GM21528 (cell line): Measurements from ENCODE around the gene CDK5RAP2.

Source experiments
- ATAC-seq: cut with Tn5 transposase; IDR thresholded peaks from one replicate; pipeline ENCODE4 v1.9.1; 2021; ENCODE audit warnings: mild to moderate bottlenecking, moderate library complexity; ENCODE audit not compliant: unreplicated experiment, low FRiP score

Gene CDK5RAP2

DNA sequence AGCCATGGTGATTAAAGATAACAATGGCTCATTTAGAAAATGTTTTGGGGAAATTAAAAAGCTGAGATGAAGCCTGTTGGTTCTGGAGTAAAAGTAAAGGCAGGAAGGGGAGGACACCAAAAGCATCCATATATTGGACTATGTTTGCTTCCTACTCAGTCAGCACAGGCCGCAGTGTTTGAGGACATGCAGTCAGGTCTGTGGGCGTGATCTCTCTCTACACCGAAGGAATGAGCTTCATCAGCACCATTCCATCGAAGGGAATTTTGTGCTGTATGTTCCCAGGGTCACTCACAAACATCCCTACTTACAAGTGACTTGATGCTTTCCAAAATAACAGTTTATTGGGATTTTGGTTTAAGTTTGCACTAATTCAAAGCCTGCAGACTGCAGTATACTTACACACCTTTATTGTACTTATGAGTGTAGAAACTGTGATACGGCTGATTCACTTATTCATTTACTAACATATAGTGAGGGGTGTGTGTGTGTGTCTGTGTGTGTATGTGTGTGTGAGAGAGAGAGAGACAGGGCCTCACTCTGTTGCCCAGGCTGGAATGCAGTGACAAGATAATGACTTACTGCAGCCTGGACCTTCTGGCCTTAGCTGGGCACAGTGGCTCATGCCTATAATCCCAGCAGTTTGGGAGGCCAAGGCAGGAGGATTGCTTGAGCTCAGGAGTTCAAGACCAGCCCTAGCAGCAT, 13.4 kb upstream of the CDK5RAP2 start:
- no peak for ATAC-seq

- no peak for ATAC-seq
These were observed 12.2 kb upstream of the CDK5RAP2 start for GRCh38 chr9:120592210-120592609.

GRCh38 chr9:120587328-120587727, 7.4 kb upstream of the CDK5RAP2 start:
- no peak for ATAC-seq

DNA sequence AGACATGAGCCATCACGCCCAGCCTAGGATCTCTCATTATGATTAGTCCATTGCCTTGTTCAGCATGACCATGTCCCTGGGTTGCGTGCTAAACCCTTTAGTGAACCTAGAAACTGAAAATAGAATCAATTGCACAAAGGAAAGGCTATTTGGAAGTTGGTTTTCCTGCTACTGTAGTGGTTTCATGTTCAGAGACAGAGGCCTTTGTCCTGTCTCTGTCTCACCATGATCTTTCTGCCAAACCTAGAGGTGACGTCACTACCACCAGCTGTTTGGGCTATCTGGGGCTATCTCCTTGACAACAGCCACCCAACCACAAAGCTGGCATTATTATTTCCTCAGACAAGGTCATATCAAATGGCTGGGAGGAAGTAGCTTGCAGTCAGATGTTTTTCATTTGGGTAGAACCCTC, 4.0 kb upstream of the CDK5RAP2 start:
- no peak for ATAC-seq

DNA sequence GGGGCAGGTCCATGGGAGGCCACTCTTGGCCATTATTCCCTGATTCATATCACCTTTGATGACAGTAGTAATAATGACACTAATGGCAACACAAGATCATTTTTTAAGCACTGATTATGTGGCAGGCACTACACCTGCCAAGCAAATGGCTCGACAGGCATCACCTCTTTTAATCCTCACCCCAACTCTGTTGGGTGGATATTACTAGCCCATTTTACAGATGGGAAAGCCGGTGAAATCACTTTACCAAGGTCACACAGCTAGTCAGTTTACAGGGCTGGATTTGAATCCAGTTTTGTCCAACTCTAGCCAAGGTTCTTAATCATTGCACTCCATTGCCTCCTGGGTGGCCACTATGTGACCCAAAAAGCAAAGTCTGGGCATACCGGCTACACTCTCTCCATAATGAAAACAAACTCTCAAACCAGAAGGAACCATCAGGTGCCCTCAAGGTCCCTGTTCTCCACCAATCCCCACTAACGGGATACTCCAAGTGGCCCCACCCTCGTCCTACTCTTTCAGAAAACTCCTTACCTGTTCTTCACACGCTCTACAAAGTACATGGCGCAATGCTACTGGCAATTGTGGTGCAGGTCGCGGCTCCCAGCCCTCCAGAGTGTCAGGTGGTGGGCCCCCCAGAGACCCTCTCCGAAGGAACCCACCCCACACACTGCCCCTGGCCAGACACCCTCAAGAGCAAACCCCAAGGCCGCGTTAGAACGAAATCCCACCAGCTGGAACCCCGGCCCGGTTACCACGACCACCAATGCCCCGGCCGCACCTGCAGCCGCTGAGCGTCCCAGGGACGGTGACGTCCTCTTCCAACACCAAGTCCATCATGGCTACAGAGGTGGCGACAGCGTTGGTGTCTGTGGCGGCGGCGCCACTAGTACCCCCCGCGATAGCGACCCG, 572 bp downstream of the CDK5RAP2 start:
- ATAC-seq, result no peak

GRCh38 chr9:120574473-120574872, 5.5 kb downstream of the CDK5RAP2 start:
- ATAC-seq, result no peak

- ATAC-seq, result no peak
These were observed 7.5 kb downstream of the CDK5RAP2 start for GRCh38 chr9:120572472-120572871.

- no peak for ATAC-seq
These were observed 8.3 kb downstream of the CDK5RAP2 start for GRCh38 chr9:120571443-120572257.

DNA sequence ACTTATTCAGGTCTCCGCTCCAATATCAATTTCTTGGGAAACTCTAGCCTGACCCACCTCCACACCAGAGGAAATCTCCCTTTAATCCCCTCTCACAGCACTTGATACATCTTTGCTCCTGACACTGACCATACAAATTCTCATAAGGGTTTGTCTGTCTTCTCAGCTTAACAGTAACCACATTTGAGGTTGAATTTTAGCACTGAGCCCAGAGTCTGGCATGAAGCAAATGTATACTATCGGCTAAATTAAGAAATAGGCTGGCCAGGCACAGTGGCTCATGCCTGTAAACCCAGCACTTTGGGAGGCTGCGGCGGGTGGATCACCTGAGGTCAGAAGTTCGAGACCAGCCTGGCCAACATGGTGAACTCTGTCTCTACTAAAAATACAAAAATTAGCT, 9.7 kb downstream of the CDK5RAP2 start:
- no peak for ATAC-seq

GRCh38 chr9:120569556-120569955, 10.4 kb downstream of the CDK5RAP2 start:
- ATAC-seq, result no peak

DNA sequence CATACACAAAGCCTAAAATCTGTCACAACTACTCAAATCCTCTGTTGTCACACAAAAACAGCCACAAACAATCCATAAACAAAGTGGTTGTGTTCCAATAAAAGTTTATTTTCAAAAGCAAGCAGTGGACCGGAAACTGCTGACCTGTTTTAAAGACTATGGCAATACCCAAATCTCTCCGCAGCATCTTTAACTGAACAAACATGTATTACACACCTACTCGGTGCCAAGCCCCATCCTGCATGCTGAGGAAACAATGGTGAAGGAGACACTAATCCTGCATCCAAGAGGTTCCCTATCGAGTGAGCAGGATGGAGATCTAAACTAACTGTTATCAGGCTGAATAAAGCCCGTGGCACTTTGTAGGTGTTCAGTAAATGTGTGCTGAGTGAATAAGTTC, 11.2 kb downstream of the CDK5RAP2 start:
- ATAC-seq, result no peak

GRCh38 chr9:120567874-120568273, 12.1 kb downstream of the CDK5RAP2 start:
- no peak for ATAC-seq

DNA sequence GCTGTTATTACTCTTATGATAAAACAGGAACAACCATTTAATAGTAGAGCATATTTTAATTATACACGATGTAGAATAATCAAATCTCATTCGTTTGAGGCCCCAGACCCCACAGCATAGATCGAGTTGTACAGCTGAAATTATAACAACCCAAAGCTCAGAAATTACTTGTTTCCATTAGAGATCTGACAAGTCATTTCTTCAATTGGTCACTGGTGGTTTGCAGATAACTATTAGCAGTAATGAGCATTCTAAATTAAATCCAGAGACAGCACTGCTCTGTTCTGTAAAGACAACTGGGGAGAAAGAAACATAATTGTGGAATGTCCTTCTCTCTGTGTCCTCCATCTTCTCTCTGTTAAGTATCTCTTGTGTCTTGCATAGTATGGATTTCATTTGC, 12.9 kb downstream of the CDK5RAP2 start:
- no peak for ATAC-seq

GRCh38 chr9:120564589-120564988, 15.4 kb downstream of the CDK5RAP2 start:
- no peak for ATAC-seq

- ATAC-seq, result no peak
These were observed 17.0 kb downstream of the CDK5RAP2 start for GRCh38 chr9:120562861-120563443.

GRCh38 chr9:120561709-120562108, 18.3 kb downstream of the CDK5RAP2 start:
- no peak for ATAC-seq

DNA sequence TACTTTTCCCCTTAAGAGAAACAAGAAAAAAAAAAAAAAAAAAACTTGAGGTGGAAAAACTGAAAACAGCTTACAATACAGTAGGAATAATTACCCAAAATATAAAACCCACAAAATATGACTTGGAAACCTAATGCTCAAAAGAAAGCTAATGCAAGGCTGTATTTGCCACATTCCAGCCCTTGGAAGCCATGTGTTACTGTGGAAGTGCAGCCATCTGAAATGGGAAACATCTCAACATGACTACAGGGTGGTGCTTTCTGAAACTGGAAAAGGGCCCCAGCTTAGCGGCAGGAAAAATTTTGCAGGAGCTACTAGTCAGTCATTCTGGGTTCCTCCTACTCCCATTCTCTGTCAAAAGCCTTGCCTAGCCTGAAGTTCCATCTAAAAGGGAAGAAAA, 20.4 kb downstream of the CDK5RAP2 start:
- no peak for ATAC-seq

DNA sequence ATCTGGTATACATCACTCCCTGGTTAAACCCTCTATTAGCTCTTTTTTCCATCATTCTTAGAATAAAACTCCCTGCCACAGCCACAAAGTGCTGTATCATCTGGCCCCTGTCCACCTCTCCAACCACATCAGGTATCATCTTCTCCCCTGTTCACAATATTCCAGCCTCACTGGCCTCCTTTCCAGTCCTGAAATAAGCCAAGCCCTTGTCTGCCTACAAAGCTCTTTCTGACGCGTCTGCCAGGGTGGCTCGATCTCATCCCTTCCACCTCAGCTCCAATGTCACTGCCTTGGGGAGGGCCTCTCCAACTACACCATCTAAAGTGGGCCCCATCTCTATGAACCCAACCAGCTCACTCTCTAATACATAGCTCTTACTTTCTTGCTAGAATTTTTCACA, 21.5 kb downstream of the CDK5RAP2 start:
- no peak for ATAC-seq

DNA sequence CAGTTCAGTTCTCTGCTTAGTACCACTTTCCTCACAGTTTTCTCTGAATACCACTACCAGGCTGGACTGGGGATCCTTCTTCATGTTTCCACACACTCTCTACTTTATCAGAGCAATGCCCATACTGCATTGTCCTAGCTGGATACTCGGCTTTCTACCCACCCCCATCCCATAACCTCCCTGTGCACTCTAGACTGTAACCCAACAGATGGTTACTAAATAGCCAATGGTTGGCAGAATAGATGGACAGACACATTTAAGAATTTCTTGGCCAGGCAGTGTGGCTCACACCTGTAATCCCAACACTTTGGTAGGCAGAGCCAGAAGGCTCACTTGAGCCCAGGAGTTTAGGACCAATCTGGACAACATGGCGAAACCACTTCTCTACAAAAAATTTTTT, 22.8 kb downstream of the CDK5RAP2 start:
- ATAC-seq, result no peak

DNA sequence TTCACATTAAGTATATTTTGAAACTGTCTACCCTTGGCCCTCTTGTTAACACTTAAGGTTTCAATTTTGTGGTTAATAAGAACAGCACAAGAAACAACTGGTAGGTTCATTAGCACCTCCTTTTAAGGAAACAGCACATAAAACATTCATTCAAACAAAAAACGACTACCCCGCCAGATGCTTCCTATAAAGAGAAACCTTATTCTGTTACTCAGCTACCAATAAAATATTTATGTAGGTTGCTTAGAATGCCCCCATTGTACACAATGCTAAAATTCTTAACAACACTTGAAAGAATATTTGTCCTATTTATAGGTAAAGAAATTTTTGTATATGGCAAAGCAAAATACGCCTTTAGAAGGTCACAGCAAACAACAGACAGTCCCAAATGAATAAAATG, 23.2 kb downstream of the CDK5RAP2 start:
- no peak for ATAC-seq

DNA sequence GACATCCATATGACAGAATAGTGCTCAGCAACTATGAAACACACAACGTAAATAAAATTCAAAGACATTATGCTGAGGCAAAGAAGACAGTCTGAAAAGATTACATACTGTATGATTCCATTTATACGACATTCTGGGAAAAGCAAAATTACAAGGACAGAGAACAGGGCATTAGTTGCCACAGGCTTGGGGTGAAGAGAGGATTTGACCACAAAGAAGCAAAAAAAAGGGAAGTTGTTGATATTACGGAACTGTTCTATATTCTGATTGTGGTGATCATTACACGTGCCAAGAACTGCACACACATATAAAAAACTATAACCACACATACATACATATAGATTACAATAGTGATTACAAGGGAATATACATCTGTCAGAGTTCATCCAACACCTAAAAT, 24.1 kb downstream of the CDK5RAP2 start:
- no peak for ATAC-seq
